ENCODE measurements around the gene SOX6. TPM values are rescaled to one million over a fixed set of nuclear protein-coding genes. Genes with fewer than 3 reads are reported as not detected.

The SOX6 gene
- total RNA-seq, 1 experiment from 2014 or later, result 18.4 TPM

GRCh38 chr11:16402654-16403447 lies 46.5 kb upstream of the SOX6 start:
- no peak overlapping the region for H3K27ac Mint-ChIP-seq (ENCODE audit: unreplicated experiment)
- intact Hi-C loops (cut with micrococcal nuclease; ENCODE audit: unreplicated experiment), result no loop called here
- BruUV-seq (replicated peaks), result no TSS peak
- no peaks in the 10 kb centered on the region for H3K9me3 Mint-ChIP-seq (ENCODE audit: low read depth, unreplicated experiment)
- H3K4me3 Mint-ChIP-seq (ENCODE audit: low read depth, unreplicated experiment), result no peak overlapping the region
- TF ChIP-seq CTCF (IDR thresholded peaks at IDR 0.05; ENCODE audit: unreplicated experiment), result no peak
- no peaks in the 10 kb centered on the region for H3K36me3 Mint-ChIP-seq (ENCODE audit: insufficient read depth, unreplicated experiment)
- DNase-seq, result no peak
- no peaks in the 10 kb centered on the region for H3K27me3 Mint-ChIP-seq (ENCODE audit: unreplicated experiment)
- CTCF ChIA-PET, result no interaction called here
- peaks cover 32% of the 10 kb centered on the region for H3K4me1 Mint-ChIP-seq (ENCODE audit: low read depth, unreplicated experiment)

DNA sequence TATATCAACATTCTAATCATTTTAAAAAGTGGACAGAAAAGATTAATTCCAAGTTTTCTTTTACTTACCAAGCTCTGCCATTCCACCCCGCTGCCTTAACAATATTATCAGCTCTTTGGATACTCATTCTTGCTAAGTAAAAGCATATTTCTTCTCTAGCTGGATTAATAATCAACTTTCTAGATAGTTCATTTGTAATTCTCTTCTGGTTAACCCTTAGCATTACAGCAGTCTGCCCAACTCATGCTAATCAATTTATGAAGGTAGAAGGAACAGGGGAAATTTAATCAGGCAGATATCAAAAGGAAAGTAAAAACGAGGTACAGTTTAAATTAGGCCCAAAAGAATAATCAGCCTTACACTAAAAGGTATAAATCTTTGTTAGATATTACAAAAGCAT lies 41.0 kb upstream of the SOX6 start:
- intact Hi-C loops (cut with micrococcal nuclease; ENCODE audit: unreplicated experiment), result loop anchor here (5.0 kb wide), 2 partner anchors 60 to 205 kb away; no protein-coding TSS in a partner anchor
- no peak overlapping the region for H3K27ac Mint-ChIP-seq (ENCODE audit: unreplicated experiment)
- CTCF ChIA-PET, result no interaction called here
- no peak for DNase-seq
- H3K36me3 Mint-ChIP-seq (ENCODE audit: insufficient read depth, unreplicated experiment), result no peaks in the 10 kb centered on the region
- H3K4me3 Mint-ChIP-seq (ENCODE audit: low read depth, unreplicated experiment), result peak overlapping the region; percentile 35
- no peak for TF ChIP-seq CTCF (IDR thresholded peaks at IDR 0.05; ENCODE audit: unreplicated experiment)
- no peaks in the 10 kb centered on the region for H3K9me3 Mint-ChIP-seq (ENCODE audit: low read depth, unreplicated experiment)
- H3K27me3 Mint-ChIP-seq (ENCODE audit: unreplicated experiment), result no peaks in the 10 kb centered on the region
- peaks cover 36% of the 10 kb centered on the region for H3K4me1 Mint-ChIP-seq (ENCODE audit: low read depth, unreplicated experiment)
- no TSS peak for BruUV-seq (replicated peaks)

GRCh38 chr11:16395601-16396000 lies 39.3 kb upstream of the SOX6 start:
- DNase-seq, result no peak
- CTCF ChIA-PET, result no interaction called here
- no peak for TF ChIP-seq CTCF (IDR thresholded peaks at IDR 0.05; ENCODE audit: unreplicated experiment)
- Mint-ChIP-seq H3K27ac (ENCODE audit: unreplicated experiment) (peak overlapping the region; percentile 33), H3K4me3 (ENCODE audit: low read depth, unreplicated experiment) (peak overlapping the region; percentile 35), H3K27me3 (ENCODE audit: unreplicated experiment) (no peaks in the 10 kb centered on the region), H3K4me1 (ENCODE audit: low read depth, unreplicated experiment) (peaks cover 36% of the 10 kb centered on the region), H3K9me3 (ENCODE audit: low read depth, unreplicated experiment) (no peaks in the 10 kb centered on the region), H3K36me3 (ENCODE audit: insufficient read depth, unreplicated experiment) (no peaks in the 10 kb centered on the region)
- no TSS peak for BruUV-seq (replicated peaks)
- intact Hi-C loops (cut with micrococcal nuclease; ENCODE audit: unreplicated experiment), result loop anchor here (5.0 kb wide), 2 partner anchors 58 to 207 kb away; no protein-coding TSS in a partner anchor

- H3K4me3 Mint-ChIP-seq (ENCODE audit: low read depth, unreplicated experiment), result peak overlapping the region; percentile 35
Measured at GRCh38 chr11:16394947-16395346, 38.6 kb upstream of the SOX6 start.

More at GRCh38 chr11:16394947-16395346, 38.6 kb upstream of the SOX6 start:
- BruUV-seq (replicated peaks), result no TSS peak
- no peaks in the 10 kb centered on the region for H3K36me3 Mint-ChIP-seq (ENCODE audit: insufficient read depth, unreplicated experiment)
- H3K4me1 Mint-ChIP-seq (ENCODE audit: low read depth, unreplicated experiment), result peaks cover 36% of the 10 kb centered on the region
- intact Hi-C loops (cut with micrococcal nuclease; ENCODE audit: unreplicated experiment), result loop anchor here (5.0 kb wide), 2 partner anchors 58 to 207 kb away; no protein-coding TSS in a partner anchor
- CTCF ChIA-PET, result no interaction called here
- no peak for DNase-seq
- H3K27ac Mint-ChIP-seq (ENCODE audit: unreplicated experiment), result peak overlapping the region; percentile 30
- H3K27me3 Mint-ChIP-seq (ENCODE audit: unreplicated experiment), result no peaks in the 10 kb centered on the region
- no peak for TF ChIP-seq CTCF (IDR thresholded peaks at IDR 0.05; ENCODE audit: unreplicated experiment)
- no peaks in the 10 kb centered on the region for H3K9me3 Mint-ChIP-seq (ENCODE audit: low read depth, unreplicated experiment)

All from Calu3 (cell line).